ENCODE results near the gene GALNT18.

The GALNT18 gene

GRCh38 chr11:11505190-11505589, 116.6 kb downstream of the GALNT18 start:
- H3K4me1 ChIP-seq (ENCODE audit: control insufficient read depth in 2 of 2, insufficient read depth in 2 of 2, low read length in 2 of 2): peaks cover 9 to 19% of the 10 kb centered on the region in 2 donors
- H3K27me3 ChIP-seq (ENCODE audit: control insufficient read depth in 2 of 2, insufficient read depth in 2 of 2, low read length in 2 of 2): no peaks in the 10 kb centered on the region
- no peaks in the 10 kb centered on the region for H3K36me3 ChIP-seq (ENCODE audit: control insufficient read depth in 2 of 2, insufficient read depth in 2 of 2, low read length in 2 of 2)
- no peak overlapping the region for H3K9ac ChIP-seq (ENCODE audit: low read depth in 1 of 2, low read length in 2 of 2)
- no peak overlapping the region for H3K4me3 ChIP-seq (ENCODE audit: low read length in 2 of 2)
- no peaks in the 10 kb centered on the region for H3K9me3 ChIP-seq (ENCODE audit: control insufficient read depth in 2 of 2, low read length in 2 of 2)
- no peak overlapping the region for H3K27ac ChIP-seq (ENCODE audit: low read depth in 2 of 2, low read length in 2 of 2)

DNA sequence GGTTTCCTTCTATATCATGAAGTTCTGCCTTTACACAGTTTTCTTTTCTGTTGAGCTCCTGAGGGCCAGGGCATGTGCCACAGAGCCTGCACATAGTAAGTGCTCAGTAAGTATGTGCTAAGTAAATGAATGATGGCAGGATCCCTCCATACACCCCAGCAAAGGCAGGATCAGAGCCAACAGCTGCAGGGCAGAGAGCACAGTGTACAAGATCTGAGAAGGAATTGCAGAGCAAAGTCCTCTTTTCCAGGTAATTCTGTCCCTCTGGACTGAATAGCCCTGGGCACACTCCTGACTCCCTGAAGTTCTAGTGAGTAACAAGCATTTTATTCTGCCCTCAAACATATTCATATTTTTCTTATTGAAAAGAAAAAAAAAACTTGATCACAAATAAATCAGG, 117.7 kb downstream of the GALNT18 start:
- no peaks in the 10 kb centered on the region for H3K9me3 ChIP-seq (ENCODE audit: control insufficient read depth in 2 of 2, low read length in 2 of 2)
- no peaks in the 10 kb centered on the region for H3K27me3 ChIP-seq (ENCODE audit: control insufficient read depth in 2 of 2, insufficient read depth in 2 of 2, low read length in 2 of 2)
- no peak overlapping the region for H3K4me3 ChIP-seq (ENCODE audit: low read length in 2 of 2)
- no peak overlapping the region for H3K9ac ChIP-seq (ENCODE audit: low read depth in 1 of 2, low read length in 2 of 2)
- H3K36me3 ChIP-seq (ENCODE audit: control insufficient read depth in 2 of 2, insufficient read depth in 2 of 2, low read length in 2 of 2): no peaks in the 10 kb centered on the region
- H3K27ac ChIP-seq (ENCODE audit: low read depth in 2 of 2, low read length in 2 of 2): no peak overlapping the region
- peaks cover 9 to 19% of the 10 kb centered on the region in 2 donors for H3K4me1 ChIP-seq (ENCODE audit: control insufficient read depth in 2 of 2, insufficient read depth in 2 of 2, low read length in 2 of 2)

DNA sequence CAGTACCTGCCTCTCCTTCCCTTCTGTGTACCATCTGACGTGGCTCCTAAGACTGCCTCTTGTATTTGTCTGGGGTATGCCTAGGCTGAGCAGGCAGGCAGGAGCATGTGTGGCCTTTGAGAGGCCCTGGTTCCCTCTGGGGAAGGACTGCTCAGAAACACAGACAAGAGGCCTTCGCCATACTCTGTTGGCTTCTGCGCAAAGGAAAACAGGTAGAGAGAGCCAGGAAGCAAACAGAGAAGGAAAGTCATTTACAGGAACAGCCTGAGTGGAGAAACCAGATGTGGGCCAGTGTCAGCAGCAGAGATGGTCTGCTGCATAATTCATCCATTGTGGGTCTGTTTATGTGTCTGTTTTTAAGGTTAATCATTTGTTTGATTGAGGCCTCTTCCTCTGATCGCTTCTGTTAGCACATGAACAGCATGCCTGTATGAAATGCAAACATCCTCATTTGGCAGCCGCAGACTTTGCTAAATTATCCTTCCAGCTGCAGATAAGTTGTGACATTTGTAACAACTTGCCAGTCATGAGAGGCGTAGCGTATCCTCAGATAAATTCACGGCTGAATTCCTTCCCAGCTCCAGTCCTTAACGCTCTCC, 119.4 kb downstream of the GALNT18 start:
- no peak overlapping the region for H3K4me3 ChIP-seq (ENCODE audit: low read length in 2 of 2)
- H3K27ac ChIP-seq (ENCODE audit: low read depth in 2 of 2, low read length in 2 of 2): peak overlapping the region in 1 of 2 donors; percentile 16
- H3K27me3 ChIP-seq (ENCODE audit: control insufficient read depth in 2 of 2, insufficient read depth in 2 of 2, low read length in 2 of 2): no peaks in the 10 kb centered on the region
- no peaks in the 10 kb centered on the region for H3K36me3 ChIP-seq (ENCODE audit: control insufficient read depth in 2 of 2, insufficient read depth in 2 of 2, low read length in 2 of 2)
- H3K9me3 ChIP-seq (ENCODE audit: control insufficient read depth in 2 of 2, low read length in 2 of 2): no peaks in the 10 kb centered on the region
- H3K4me1 ChIP-seq (ENCODE audit: control insufficient read depth in 2 of 2, insufficient read depth in 2 of 2, low read length in 2 of 2): peaks cover 9 to 19% of the 10 kb centered on the region in 2 donors
- H3K9ac ChIP-seq (ENCODE audit: low read depth in 1 of 2, low read length in 2 of 2): no peak overlapping the region

DNA sequence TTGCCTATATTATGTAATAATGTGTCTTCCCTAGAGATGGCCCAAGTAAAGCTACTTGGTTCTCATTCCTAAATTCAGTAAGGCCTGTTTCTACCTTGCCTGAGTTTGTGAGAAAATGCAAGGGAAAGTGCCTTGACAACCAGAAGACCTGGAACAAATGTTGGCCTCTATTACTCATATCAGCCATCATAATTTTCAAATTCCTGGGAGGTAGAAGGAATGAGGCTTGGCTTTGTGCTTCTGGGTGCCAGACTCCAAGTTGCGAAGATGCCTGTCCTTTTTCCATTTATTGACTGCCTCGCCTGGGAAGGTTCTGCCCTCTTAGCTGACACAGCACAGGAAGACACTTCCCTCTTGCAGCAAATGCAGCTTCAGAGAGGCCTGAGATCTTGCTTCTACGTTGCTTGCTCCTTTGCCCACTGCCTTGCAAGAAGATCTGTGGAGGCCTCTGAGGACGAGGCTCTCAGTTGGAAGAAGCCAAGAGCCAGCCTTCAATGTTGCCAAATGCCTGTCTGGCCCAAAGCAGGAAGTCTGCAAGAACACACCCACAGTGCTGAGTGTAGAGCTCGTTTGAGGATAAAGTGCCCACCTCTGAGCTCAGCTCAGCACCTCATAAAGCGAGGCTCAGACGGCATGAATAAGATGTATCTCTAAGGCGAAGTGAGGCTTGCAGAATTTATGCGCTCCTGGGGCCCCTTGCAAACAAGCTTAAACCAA, 120.1 kb downstream of the GALNT18 start:
- Histone ChIP-seq H3K9me3 (ENCODE audit: control insufficient read depth in 2 of 2, low read length in 2 of 2) (no peaks in the 10 kb centered on the region), H3K36me3 (ENCODE audit: control insufficient read depth in 2 of 2, insufficient read depth in 2 of 2, low read length in 2 of 2) (no peaks in the 10 kb centered on the region), H3K27me3 (ENCODE audit: control insufficient read depth in 2 of 2, insufficient read depth in 2 of 2, low read length in 2 of 2) (no peaks in the 10 kb centered on the region), H3K4me3 (ENCODE audit: low read length in 2 of 2) (no peak overlapping the region), H3K27ac (ENCODE audit: low read depth in 2 of 2, low read length in 2 of 2) (peak overlapping the region in 1 of 2 donors; percentile 16), H3K4me1 (ENCODE audit: control insufficient read depth in 2 of 2, insufficient read depth in 2 of 2, low read length in 2 of 2) (peaks cover 9 to 19% of the 10 kb centered on the region in 2 donors), H3K9ac (ENCODE audit: low read depth in 1 of 2, low read length in 2 of 2) (no peak overlapping the region)

- no peak overlapping the region for H3K4me3 ChIP-seq (ENCODE audit: low read length in 2 of 2)
- H3K27ac ChIP-seq (ENCODE audit: low read depth in 2 of 2, low read length in 2 of 2): no peak overlapping the region
- H3K9me3 ChIP-seq (ENCODE audit: control insufficient read depth in 2 of 2, low read length in 2 of 2): no peaks in the 10 kb centered on the region
- no peaks in the 10 kb centered on the region for H3K27me3 ChIP-seq (ENCODE audit: control insufficient read depth in 2 of 2, insufficient read depth in 2 of 2, low read length in 2 of 2)
- H3K36me3 ChIP-seq (ENCODE audit: control insufficient read depth in 2 of 2, insufficient read depth in 2 of 2, low read length in 2 of 2): no peaks in the 10 kb centered on the region
- H3K9ac ChIP-seq (ENCODE audit: low read depth in 1 of 2, low read length in 2 of 2): no peak overlapping the region
- H3K4me1 ChIP-seq (ENCODE audit: control insufficient read depth in 2 of 2, insufficient read depth in 2 of 2, low read length in 2 of 2): peaks cover 9 to 19% of the 10 kb centered on the region in 2 donors
Measured at GRCh38 chr11:11500744-11501487, 120.9 kb downstream of the GALNT18 start.

- H3K27me3 ChIP-seq (ENCODE audit: control insufficient read depth in 2 of 2, insufficient read depth in 2 of 2, low read length in 2 of 2): no peaks in the 10 kb centered on the region
- no peaks in the 10 kb centered on the region for H3K36me3 ChIP-seq (ENCODE audit: control insufficient read depth in 2 of 2, insufficient read depth in 2 of 2, low read length in 2 of 2)
- H3K4me1 ChIP-seq (ENCODE audit: control insufficient read depth in 2 of 2, insufficient read depth in 2 of 2, low read length in 2 of 2): peaks cover 9 to 19% of the 10 kb centered on the region in 2 donors
- no peak overlapping the region for H3K27ac ChIP-seq (ENCODE audit: low read depth in 2 of 2, low read length in 2 of 2)
- no peak overlapping the region for H3K9ac ChIP-seq (ENCODE audit: low read depth in 1 of 2, low read length in 2 of 2)
- H3K4me3 ChIP-seq (ENCODE audit: low read length in 2 of 2): no peak overlapping the region
- H3K9me3 ChIP-seq (ENCODE audit: control insufficient read depth in 2 of 2, low read length in 2 of 2): no peaks in the 10 kb centered on the region
Measured at GRCh38 chr11:11499300-11499699, 122.5 kb downstream of the GALNT18 start.

DNA sequence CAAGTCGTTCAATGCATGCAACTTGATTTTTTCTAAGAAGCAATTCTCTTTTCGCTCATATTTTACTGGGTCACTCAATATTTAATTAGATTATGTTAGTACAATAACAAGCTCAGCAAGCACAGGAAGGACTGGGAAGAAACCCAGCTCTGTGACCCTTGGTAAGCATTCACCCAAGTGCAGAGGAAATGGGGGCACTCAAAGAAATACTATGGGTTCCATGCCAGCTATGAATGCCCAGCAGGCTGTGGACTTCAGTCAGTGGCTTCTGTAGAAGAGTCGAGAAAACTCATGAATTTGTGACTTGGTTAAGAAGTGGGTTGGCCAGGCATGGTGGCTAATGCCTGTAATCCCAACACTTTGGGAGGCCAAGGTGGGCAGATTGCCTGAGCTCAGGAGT, 123.6 kb downstream of the GALNT18 start:
- Histone ChIP-seq H3K36me3 (ENCODE audit: control insufficient read depth in 2 of 2, insufficient read depth in 2 of 2, low read length in 2 of 2) (no peaks in the 10 kb centered on the region), H3K4me3 (ENCODE audit: low read length in 2 of 2) (no peak overlapping the region), H3K27ac (ENCODE audit: low read depth in 2 of 2, low read length in 2 of 2) (no peak overlapping the region), H3K27me3 (ENCODE audit: control insufficient read depth in 2 of 2, insufficient read depth in 2 of 2, low read length in 2 of 2) (no peaks in the 10 kb centered on the region), H3K9ac (ENCODE audit: low read depth in 1 of 2, low read length in 2 of 2) (no peak overlapping the region), H3K4me1 (ENCODE audit: control insufficient read depth in 2 of 2, insufficient read depth in 2 of 2, low read length in 2 of 2) (peaks cover 9 to 16% of the 10 kb centered on the region in 2 donors), H3K9me3 (ENCODE audit: control insufficient read depth in 2 of 2, low read length in 2 of 2) (no peaks in the 10 kb centered on the region)

- peaks cover under 1 to 6% of the 10 kb centered on the region in 2 donors for H3K4me1 ChIP-seq (ENCODE audit: control insufficient read depth in 2 of 2, insufficient read depth in 2 of 2, low read length in 2 of 2)
- no peak overlapping the region for H3K9ac ChIP-seq (ENCODE audit: low read depth in 1 of 2, low read length in 2 of 2)
- H3K36me3 ChIP-seq (ENCODE audit: control insufficient read depth in 2 of 2, insufficient read depth in 2 of 2, low read length in 2 of 2): no peaks in the 10 kb centered on the region
- H3K27ac ChIP-seq (ENCODE audit: low read depth in 2 of 2, low read length in 2 of 2): no peak overlapping the region
- H3K4me3 ChIP-seq (ENCODE audit: low read length in 2 of 2): no peak overlapping the region
- no peaks in the 10 kb centered on the region for H3K9me3 ChIP-seq (ENCODE audit: control insufficient read depth in 2 of 2, low read length in 2 of 2)
- no peaks in the 10 kb centered on the region for H3K27me3 ChIP-seq (ENCODE audit: control insufficient read depth in 2 of 2, insufficient read depth in 2 of 2, low read length in 2 of 2)
Measured at GRCh38 chr11:11496879-11497278, 124.9 kb downstream of the GALNT18 start.

DNA sequence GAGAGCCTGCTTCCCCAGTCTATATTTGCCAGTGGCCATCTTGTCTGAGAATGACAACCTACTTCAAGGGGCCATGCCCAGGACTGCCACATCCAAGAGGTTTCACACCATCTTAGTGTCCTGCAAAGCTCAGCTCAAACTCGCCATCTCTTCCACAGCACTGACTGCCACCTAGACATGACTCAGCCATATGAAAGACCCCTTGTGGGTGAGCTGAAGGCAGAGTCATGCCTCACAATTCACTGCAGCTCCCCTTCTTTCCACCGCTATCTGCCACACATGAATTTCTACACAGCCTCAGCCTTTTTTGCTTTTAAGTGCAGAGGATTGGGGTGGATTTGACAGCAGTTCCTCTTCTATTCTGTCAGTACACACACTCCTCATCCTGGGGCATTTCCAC, 127.5 kb downstream of the GALNT18 start:
- no peaks in the 10 kb centered on the region for H3K27me3 ChIP-seq (ENCODE audit: control insufficient read depth in 2 of 2, insufficient read depth in 2 of 2, low read length in 2 of 2)
- no peak overlapping the region for H3K9ac ChIP-seq (ENCODE audit: low read depth in 1 of 2, low read length in 2 of 2)
- H3K4me1 ChIP-seq (ENCODE audit: control insufficient read depth in 2 of 2, insufficient read depth in 2 of 2, low read length in 2 of 2): no peaks in the 10 kb centered on the region
- no peaks in the 10 kb centered on the region for H3K36me3 ChIP-seq (ENCODE audit: control insufficient read depth in 2 of 2, insufficient read depth in 2 of 2, low read length in 2 of 2)
- H3K9me3 ChIP-seq (ENCODE audit: control insufficient read depth in 2 of 2, low read length in 2 of 2): no peaks in the 10 kb centered on the region
- no peak overlapping the region for H3K4me3 ChIP-seq (ENCODE audit: low read length in 2 of 2)
- H3K27ac ChIP-seq (ENCODE audit: low read depth in 2 of 2, low read length in 2 of 2): no peak overlapping the region

DNA sequence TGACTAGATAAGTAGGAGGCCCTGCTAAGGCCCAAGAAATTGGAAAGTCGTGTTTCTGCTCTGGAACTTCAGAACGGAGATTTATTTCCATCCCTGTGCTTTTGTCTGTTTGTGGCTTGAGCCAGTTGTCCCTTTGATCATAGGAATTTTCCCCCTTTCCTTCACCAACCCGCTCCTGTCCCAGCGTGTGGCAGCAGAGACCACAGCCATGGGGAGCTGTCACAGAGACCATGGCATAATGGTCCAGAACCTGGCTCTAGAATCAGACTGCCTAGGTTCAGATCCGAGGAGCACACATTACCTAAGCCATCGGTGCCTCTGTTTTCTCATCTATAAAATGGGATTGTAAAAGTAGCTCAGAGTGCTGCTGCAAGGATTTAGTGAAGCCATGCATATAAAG, 128.1 kb downstream of the GALNT18 start:
- Histone ChIP-seq H3K27me3 (ENCODE audit: control insufficient read depth in 2 of 2, insufficient read depth in 2 of 2, low read length in 2 of 2) (no peaks in the 10 kb centered on the region), H3K4me3 (ENCODE audit: low read length in 2 of 2) (no peak overlapping the region), H3K36me3 (ENCODE audit: control insufficient read depth in 2 of 2, insufficient read depth in 2 of 2, low read length in 2 of 2) (no peaks in the 10 kb centered on the region), H3K9ac (ENCODE audit: low read depth in 1 of 2, low read length in 2 of 2) (no peak overlapping the region), H3K4me1 (ENCODE audit: control insufficient read depth in 2 of 2, insufficient read depth in 2 of 2, low read length in 2 of 2) (no peaks in the 10 kb centered on the region), H3K9me3 (ENCODE audit: control insufficient read depth in 2 of 2, low read length in 2 of 2) (no peaks in the 10 kb centered on the region), H3K27ac (ENCODE audit: low read depth in 2 of 2, low read length in 2 of 2) (no peak overlapping the region)

All from mucosa of rectum (tissue), 2 donors.